Activated CD4-positive, alpha-beta T cell treated with anti-CD3 and anti-CD28 coated beads, Interleukin-2, amount 50 U/mL, for 48 hours (primary cell): ENCODE measurements around the gene BRF1.

Experiments used
- DNase-seq, 2 experiments: peaks; one replicate each; pipeline ENCODE4 v3.0.0-alpha.2; 2020

BRF1 gene

DNA sequence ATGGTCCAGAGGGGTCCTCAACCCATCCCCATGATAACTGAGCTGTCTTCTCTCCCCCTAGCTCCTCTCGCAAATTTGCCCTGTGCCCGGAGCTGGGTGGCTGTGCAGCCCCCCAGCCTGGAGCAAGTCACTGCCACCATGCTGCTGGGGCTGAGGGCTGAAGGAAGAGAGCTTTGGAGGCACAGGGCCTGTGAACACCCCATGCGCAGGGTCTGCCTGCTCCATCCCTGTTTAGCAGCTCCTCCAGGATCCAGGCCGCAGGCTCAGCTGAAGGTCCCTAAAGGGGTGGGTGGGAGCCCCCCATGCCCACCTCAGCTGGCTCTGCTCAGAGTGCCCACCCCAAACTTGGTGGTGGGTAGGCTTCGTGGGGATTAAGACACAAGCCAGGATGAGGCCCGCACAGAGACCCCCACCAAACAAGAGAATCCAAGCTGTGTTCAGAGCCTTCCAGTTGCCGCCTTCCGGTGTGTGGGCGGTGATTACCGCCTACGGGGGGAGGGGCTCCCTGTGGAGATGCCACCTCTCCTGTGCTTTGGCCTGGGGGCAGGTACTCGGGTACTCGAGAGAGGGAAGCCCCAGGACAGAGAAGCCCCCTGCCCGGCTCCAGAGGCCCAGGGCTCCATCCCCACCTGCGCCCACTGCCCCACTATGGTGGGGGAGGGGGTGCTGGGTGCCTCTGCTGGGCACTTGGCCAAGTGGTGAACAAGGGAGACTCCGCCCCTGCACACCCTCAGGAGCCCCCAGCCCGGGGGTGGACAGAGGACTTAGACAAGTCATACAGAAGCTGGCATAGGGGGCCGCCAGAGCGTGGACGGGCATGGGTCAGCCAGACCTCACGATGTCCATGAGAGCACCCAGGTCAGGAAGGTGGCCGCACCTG lies 130.8 kb downstream of the BRF1 start:
- DNase-seq = no peak

- peak; percentile 40 to 41 for DNase-seq
Measured at GRCh38 chr14:105168979-105169507, 131.8 kb downstream of the BRF1 start.

DNA sequence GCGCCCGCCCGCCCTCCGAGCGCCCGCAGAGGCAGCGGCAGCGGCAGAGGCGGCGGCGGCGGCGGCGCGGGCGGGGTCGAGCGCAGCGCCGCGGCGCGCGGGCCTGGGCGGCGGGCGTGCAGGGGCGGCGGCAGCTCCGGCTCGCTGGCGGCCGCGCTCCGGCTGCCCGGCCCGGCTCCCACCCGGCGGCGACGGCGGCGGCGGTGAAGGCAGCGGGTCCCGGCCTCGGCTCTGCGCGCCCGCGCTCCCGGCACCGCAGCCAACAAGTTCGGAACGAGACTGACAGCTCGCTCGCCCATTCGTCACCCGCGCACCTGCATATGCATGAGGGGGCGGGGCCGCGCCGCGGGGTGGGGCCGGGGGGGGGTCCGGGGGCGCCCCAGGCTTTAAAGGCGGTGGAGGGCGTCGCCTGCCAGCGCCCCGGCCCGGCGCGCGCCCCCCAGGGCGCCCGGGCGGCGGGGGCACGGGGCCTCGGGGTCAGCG lies 132.3 kb downstream of the BRF1 start, which contains the start of gene JAG2:
TSS of gene JAG2 (minus strand) at position 281 of the 483 bp plus-strand sequence. CDS start 356 bp downstream, outside the sequence.
- DNase-seq = peak; percentile 58 to 65

DNA sequence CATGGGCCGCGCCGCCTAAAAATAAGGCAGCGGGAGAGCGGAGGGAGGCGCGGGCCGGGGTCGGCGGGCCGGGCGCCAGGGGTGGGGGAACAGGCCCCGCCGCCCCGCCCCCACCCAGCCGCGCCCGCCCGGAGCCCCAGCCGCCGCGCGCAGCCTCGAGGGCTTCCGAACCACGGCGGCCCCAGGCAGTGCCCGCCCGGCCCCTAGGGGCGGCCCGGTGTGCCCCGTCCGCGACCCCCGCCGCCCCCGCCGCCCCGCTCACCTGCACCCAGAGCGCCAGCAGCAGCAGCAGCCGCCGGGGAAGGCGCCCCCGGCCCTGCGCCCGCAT lies 132.7 kb downstream of the BRF1 start:
- DNase-seq = no peak

DNA sequence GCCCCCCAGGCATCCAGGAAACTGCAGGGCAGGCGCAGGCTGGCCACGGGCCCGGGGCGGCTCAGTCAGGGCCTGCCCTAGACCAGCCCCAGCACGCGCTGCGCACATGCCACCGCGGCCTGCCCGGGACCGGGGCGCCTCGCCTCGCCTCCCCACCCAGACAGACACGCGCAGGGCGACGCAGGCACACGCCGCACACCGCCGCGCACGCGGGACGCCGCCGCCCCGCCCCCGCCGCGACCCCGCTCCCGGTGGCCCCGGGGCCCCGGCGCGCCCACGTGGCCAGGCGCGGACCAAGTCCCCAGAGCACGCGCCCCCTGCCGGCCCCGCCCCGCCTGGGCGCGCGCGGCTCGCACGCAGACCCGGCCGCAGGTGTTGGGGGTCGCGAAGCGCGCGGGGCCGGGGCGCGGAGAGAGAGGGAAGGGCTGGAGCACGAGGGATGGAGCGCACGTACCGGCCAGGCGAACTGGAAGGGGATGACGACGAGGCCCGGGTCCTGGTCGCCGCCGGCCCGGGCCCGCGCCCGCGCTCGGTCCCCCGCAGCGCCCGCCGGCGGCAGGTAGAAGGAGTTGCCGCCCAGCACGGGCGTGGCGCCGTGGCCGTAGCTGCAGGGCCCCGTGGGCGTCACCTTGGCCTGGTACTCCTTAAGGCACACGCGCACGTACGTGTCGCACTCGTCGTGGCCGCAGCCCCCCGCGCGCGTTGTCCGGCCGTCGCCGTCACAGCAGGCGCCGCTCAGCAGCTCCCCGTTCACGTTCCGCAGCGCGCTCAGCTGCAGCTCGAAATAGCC lies 133.3 kb downstream of the BRF1 start:
- peak in 1 of 2 experiments; percentile 27 for DNase-seq

- DNase-seq = no peak
Measured at GRCh38 chr14:105166571-105167302, 134.1 kb downstream of the BRF1 start.

GRCh38 chr14:105165761-105166485 lies 134.9 kb downstream of the BRF1 start:
- DNase-seq = no peak

GRCh38 chr14:105165134-105165704 lies 135.6 kb downstream of the BRF1 start:
- no peak for DNase-seq

DNA sequence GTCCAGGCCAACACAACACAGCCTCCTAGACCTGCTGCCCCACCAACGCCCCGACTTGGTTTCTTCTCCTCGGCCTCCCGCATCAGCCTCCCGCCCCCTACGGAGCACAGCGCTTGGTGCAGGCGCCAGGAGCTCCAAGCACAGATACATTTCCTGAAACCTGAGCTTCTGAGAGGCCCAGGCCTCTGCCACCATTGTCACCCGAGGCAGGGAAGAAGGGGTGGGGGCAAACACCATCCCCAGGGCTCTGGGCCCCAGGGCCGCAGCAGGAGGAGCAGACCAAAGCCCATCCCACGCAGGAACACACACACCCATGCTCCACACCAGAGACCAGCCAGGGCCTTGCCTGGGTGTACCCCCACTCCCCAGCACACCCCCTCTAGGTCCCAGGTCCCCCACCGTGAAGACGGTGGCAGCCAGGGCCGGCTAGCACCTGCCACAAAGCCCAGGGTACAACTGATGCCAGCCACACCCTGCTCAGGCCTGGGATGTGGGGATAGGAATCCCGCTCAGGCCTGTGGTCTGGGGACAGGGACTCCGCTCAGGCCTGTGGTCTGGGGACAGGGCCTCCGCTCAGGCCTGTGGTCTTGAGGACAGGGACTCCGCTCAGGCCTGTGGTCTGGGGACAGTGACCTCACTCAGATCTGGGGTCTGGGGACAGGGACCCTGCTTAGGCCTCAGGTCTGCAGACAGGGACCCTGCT lies 137.6 kb downstream of the BRF1 start:
- DNase-seq = no peak

- no peak for DNase-seq
Measured at GRCh38 chr14:105162669-105162979, 138.2 kb downstream of the BRF1 start.

- no peak for DNase-seq
Measured at GRCh38 chr14:105161964-105162668, 138.7 kb downstream of the BRF1 start.

GRCh38 chr14:105161309-105161708 lies 139.5 kb downstream of the BRF1 start:
- no peak for DNase-seq

DNA sequence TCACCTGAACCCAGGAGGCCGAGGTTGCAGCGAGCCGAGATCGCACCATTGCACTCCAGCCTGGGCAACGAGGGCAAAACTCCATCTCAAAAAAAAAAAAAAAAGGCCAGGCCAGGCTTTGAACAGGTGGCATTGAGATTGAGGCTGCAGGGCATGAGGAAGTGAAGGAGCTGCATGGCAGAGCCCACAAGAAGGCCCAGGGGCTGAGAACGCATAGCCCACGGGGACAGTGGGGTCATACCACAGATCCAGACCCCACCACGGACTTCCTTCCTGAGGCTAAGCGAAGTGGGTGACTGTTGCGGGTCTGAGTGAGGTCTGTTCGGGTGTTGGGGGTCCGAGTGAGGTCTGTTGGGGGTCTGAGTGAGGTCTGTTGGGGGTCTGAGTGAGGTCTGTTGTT lies 140.0 kb downstream of the BRF1 start:
- DNase-seq = no peak

DNA sequence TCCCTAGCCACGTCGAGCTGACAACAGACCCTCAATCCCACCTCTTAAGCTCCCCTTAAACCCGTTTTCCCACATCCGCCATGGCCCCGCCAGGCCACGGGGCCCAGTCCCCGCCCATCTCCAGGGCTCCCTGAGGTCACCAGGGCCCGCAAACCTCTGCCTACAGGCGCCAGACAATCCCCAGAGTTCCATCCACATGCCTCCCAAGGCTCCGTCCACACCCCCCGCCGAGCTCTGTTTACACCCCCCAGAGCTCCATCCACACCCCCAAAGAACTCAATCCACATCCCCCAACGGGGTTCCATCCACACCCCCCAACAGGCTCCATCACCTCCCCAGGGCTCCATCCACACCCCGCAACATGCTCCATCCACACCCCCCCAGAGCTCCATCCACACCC lies 141.5 kb downstream of the BRF1 start:
- DNase-seq = no peak
